ENCODE measurements around the gene SNTG2.

DNA sequence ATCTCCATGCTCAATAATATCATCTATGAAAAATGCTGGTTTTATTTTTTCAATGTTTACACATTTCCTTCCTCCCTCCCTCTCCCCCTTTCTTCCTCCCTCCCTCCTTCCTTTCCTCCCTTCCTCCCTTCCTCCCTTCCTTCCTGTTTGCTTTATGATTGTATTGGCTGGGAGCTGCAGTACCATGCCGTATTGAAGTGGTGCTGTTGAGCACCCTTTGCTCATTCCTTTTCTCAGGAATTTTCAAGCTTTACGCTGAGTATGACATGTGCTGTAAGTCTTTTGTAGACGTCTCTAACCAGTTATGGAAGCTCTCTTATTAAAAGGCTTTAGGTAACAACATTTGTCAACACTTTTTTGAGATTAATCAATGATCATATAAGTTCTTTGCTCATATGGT, 100.4 kb downstream of the SNTG2 start:
- TF ChIP-seq, protein P1, sequence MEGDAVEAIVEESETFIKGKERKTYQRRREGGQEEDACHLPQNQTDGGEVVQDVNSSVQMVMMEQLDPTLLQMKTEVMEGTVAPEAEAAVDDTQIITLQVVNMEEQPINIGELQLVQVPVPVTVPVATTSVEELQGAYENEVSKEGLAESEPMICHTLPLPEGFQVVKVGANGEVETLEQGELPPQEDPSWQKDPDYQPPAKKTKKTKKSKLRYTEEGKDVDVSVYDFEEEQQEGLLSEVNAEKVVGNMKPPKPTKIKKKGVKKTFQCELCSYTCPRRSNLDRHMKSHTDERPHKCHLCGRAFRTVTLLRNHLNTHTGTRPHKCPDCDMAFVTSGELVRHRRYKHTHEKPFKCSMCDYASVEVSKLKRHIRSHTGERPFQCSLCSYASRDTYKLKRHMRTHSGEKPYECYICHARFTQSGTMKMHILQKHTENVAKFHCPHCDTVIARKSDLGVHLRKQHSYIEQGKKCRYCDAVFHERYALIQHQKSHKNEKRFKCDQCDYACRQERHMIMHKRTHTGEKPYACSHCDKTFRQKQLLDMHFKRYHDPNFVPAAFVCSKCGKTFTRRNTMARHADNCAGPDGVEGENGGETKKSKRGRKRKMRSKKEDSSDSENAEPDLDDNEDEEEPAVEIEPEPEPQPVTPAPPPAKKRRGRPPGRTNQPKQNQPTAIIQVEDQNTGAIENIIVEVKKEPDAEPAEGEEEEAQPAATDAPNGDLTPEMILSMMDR (IDR thresholded peaks at IDR 0.05), result no peak
- TF ChIP-seq POLR2A (IDR thresholded peaks at IDR 0.05), result no peak
